Measurements from ENCODE around the gene MOB2.
A peak's percentile ranks its signal among the peaks of the same experiment; 100 is the strongest.

MOB2 gene

GRCh38 chr11:1523779-1524178 is 37.2 kb upstream of the MOB2 start:
- no peak overlapping the region for H3K4me2 ChIP-seq (ENCODE audit: low read length)
- no peak overlapping the region for H3K27ac ChIP-seq (ENCODE audit: low read length)
- H3K9ac ChIP-seq (ENCODE audit: low read length): no peak overlapping the region
- TF ChIP-seq EZH2phosphoT487 (IDR thresholded peaks at IDR 0.05; ENCODE audit: low read depth) (no peak), CTCF (IDR thresholded peaks at IDR 0.05; ENCODE audit: low read depth, low read length) (no peak)
- H4K20me1 ChIP-seq (ENCODE audit: insufficient read depth, low read length): peaks cover 18% of the 10 kb centered on the region; the same call in 1 of the 2 replicates
- peaks cover 62% of the 10 kb centered on the region for H3K79me2 ChIP-seq (ENCODE audit: low read length)
- no peaks in the 10 kb centered on the region for H3K27me3 ChIP-seq (ENCODE audit: low read depth, low read length)
- peaks cover 43% of the 10 kb centered on the region for H3K4me1 ChIP-seq (ENCODE audit: low read length)
- no peak overlapping the region for H3K4me3 ChIP-seq (ENCODE audit: low read length)
- no peaks in the 10 kb centered on the region for H3K9me3 ChIP-seq (ENCODE audit: insufficient read depth, low read length)
- no peak overlapping the region for H2AFZ ChIP-seq (ENCODE audit: low read depth, low read length)
- H3K36me3 ChIP-seq (replicated peaks; ENCODE audit: low read depth, low read length): no peaks in the 10 kb centered on the region

DNA sequence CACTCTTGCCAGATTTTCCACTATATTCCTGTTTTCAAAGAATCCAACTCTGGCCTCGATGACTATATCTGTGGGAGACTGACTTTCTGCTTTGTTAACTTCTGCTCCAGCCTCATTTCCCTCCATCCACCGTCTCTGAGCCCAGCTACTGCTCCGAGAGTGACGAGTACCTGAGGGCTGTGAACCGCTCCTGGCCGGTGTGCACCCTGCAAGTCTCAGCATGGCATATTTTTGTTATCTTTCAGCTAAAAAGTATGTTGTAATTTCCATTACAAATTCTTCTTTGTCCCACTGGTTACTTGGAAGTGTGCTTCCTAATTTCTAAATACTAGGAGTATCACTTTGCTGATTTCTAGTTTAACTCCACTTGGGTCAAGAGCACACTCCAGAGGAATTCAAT is 36.5 kb upstream of the MOB2 start:
- Histone ChIP-seq H3K36me3 (replicated peaks; ENCODE audit: low read depth, low read length) (no peaks in the 10 kb centered on the region), H4K20me1 (ENCODE audit: insufficient read depth, low read length) (peaks cover 11% of the 10 kb centered on the region; the same call in 1 of the 2 replicates), H3K4me1 (ENCODE audit: low read length) (peaks cover 43% of the 10 kb centered on the region), H3K79me2 (ENCODE audit: low read length) (peaks cover 59% of the 10 kb centered on the region), H3K27ac (ENCODE audit: low read length) (no peak overlapping the region), H3K4me3 (ENCODE audit: low read length) (peak overlapping the region; percentile 71), H3K4me2 (ENCODE audit: low read length) (peak overlapping the region; percentile 84), H3K9me3 (ENCODE audit: insufficient read depth, low read length) (no peaks in the 10 kb centered on the region), H3K9ac (ENCODE audit: low read length) (0 out of 2 replicates have a peak overlapping the region, but pooled peaks have one; percentile 48), H2AFZ (ENCODE audit: low read depth, low read length) (no peak overlapping the region), H3K27me3 (ENCODE audit: low read depth, low read length) (no peaks in the 10 kb centered on the region)
- TF ChIP-seq CTCF (IDR thresholded peaks at IDR 0.05; ENCODE audit: low read depth, low read length) (no peak), EZH2phosphoT487 (IDR thresholded peaks at IDR 0.05; ENCODE audit: low read depth) (no peak)

- Histone ChIP-seq H3K36me3 (replicated peaks; ENCODE audit: low read depth, low read length) (no peaks in the 10 kb centered on the region), H3K4me3 (ENCODE audit: low read length) (peak overlapping the region; percentile 71), H3K9ac (ENCODE audit: low read length) (peak overlapping the region; percentile 48), H3K9me3 (ENCODE audit: insufficient read depth, low read length) (no peaks in the 10 kb centered on the region), H4K20me1 (ENCODE audit: insufficient read depth, low read length) (0 out of 2 replicates have a peak, but pooled peaks cover 8% of the 10 kb centered on the region), H3K4me2 (ENCODE audit: low read length) (peak overlapping the region; percentile 84), H3K79me2 (ENCODE audit: low read length) (peaks cover 63% of the 10 kb centered on the region), H2AFZ (ENCODE audit: low read depth, low read length) (no peak overlapping the region; the same call in 1 of the 2 replicates), H3K4me1 (ENCODE audit: low read length) (peaks cover 47% of the 10 kb centered on the region), H3K27me3 (ENCODE audit: low read depth, low read length) (no peaks in the 10 kb centered on the region), H3K27ac (ENCODE audit: low read length) (peak overlapping the region; percentile 79)
- TF ChIP-seq CTCF (IDR thresholded peaks at IDR 0.05; ENCODE audit: low read depth, low read length) (no peak), EZH2phosphoT487 (IDR thresholded peaks at IDR 0.05; ENCODE audit: low read depth) (no peak)
These were observed 35.5 kb upstream of the MOB2 start for GRCh38 chr11:1522081-1522424.

DNA sequence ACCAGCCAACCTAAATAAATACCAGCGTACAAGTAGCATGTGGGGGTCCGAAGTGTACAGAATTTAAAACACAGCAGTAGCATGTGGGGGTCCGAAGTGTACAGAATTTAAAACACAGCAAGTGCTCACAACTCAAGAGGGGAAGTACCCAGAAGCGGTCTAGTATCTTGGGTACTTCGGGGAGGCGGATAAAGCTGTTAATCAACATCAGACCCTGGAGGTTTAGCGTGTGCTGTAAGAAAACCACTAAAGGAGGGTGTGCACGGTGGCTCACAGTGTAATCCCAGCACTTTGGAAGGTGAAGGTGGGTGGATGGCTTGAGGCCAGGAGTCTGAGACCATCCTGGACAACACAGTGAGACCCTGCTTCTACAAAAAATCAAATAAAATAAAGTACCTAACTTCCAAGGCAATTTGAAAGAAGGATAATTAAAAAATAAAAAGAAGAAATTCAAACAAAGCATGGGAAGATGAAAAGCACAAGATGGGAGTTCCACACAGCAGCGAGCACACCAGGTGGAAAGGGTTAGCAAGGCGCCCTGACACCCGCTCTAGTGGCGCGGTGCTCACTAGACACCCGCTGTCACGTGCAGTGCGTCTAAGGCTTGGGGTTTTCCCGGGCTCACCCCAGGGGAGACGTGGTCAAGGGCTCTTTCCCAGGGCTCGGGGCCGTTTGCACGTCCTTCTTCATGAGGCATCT is 35.0 kb upstream of the MOB2 start:
- H3K9me3 ChIP-seq (ENCODE audit: insufficient read depth, low read length): no peaks in the 10 kb centered on the region
- no peak overlapping the region; the same call in 1 of the 2 replicates for H2AFZ ChIP-seq (ENCODE audit: low read depth, low read length)
- H4K20me1 ChIP-seq (ENCODE audit: insufficient read depth, low read length): peaks cover 7% of the 10 kb centered on the region; the same call in 1 of the 2 replicates
- H3K9ac ChIP-seq (ENCODE audit: low read length): peak overlapping the region; percentile 48
- H3K4me1 ChIP-seq (ENCODE audit: low read length): peaks cover 52% of the 10 kb centered on the region
- H3K4me3 ChIP-seq (ENCODE audit: low read length): peak overlapping the region; percentile 71
- TF ChIP-seq CTCF (IDR thresholded peaks at IDR 0.05; ENCODE audit: low read depth, low read length): no peak; the same call in 1 of the 2 replicates
- TF ChIP-seq EZH2phosphoT487 (IDR thresholded peaks at IDR 0.05; ENCODE audit: low read depth): no peak
- no peaks in the 10 kb centered on the region for H3K36me3 ChIP-seq (replicated peaks; ENCODE audit: low read depth, low read length)
- no peaks in the 10 kb centered on the region for H3K27me3 ChIP-seq (ENCODE audit: low read depth, low read length)
- peak overlapping the region; percentile 79 for H3K27ac ChIP-seq (ENCODE audit: low read length)
- H3K79me2 ChIP-seq (ENCODE audit: low read length): peaks cover 58% of the 10 kb centered on the region
- H3K4me2 ChIP-seq (ENCODE audit: low read length): peak overlapping the region; percentile 84

Measured in OCI-LY3 (cell line).